ENCODE results near the gene OARD1. TPM values are rescaled to one million over a fixed set of nuclear protein-coding genes. Genes with fewer than 3 reads are reported as not detected.

OARD1 gene
- 4.3 and 5.2 TPM in 2 replicates for total RNA-seq

DNA sequence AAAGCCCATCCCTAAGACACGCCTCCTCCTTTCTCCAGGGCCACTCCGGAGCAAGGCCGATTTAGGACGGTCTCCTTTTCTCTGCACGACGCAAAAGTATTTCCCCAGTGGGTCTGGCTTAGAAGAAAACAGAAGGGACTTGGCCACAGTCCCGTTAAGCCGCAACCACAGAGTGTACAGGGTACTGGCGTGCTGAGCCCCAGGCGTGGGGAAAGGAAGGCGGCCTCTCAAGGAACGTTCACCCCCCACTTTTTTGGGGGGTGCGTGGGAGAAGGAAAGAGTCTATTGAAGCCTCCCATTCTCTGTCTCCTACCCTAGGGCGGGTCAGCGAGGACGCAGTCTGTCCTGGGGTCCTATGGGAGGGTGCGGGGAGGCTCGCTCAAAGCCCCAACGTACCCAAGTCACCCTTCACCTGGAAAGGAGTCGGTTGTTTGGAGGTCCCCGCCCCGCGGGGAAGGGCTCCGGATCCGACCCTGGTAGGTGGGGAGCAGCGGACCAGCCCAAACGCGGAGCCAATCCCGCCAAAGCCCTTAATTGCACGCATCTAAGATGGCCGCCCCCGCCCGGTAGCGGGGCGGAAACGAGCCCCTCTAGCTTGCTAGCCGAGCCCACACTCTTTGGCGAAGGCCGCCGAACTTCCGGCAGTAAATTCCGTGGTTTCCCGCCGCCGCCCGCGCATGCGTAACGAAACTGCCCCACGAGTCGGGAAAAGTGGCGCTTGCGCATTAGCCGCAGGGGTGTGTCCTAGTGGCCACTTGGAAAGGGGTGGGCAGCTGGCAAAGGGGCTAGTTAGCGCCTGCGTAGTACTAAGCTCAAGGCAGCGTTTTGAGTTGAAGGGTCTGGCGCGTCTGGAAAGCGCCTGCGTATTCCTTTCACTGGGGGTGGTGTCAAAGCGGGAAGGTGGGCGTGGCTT, at the start of gene OARD1:
Gene OARD1 (minus strand): TSS at position 434 of the 913 bp plus-strand sequence. CDS start 722 bp downstream, outside the sequence.

GRCh38 chr6:41072836-41073202, 663 bp upstream of the OARD1 start, which contains the start of gene NFYA:
Gene NFYA, plus strand, starts transcription at chr6:41072974. Its CDS starts 6,116 bp downstream, at chr6:41079090.

GRCh38 chr6:41053041-41053440, 19.1 kb downstream of the OARD1 start, which contains the start of gene APOBEC2:
Gene APOBEC2, plus strand, starts transcription at chr6:41053202. Its CDS starts 146 bp downstream, at chr6:41053348.

GRCh38 chr6:41042226-41043055, 29.7 kb downstream of the OARD1 start, which contains the start of gene TSPO2:
Gene TSPO2, plus strand, starts transcription at chr6:41042467. Its CDS starts 519 bp downstream, at chr6:41042986.

GRCh38 chr6:41039060-41039998, 32.8 kb downstream of the OARD1 start, which contains the start of gene UNC5CL:
Gene UNC5CL, minus strand, starts transcription at chr6:41039221. Its CDS starts 4,147 bp downstream, at chr6:41035074.

Other genes starting within 250 kb of the OARD1 start
- gene UNC5CL, start 33.1 kb downstream of the OARD1 start, total RNA-seq: not detected in 2 replicates
- gene TSPO2, start 29.9 kb downstream of the OARD1 start, total RNA-seq: not detected in 2 replicates
- not detected in 2 replicates for gene APOBEC2, start 19.2 kb downstream of the OARD1 start, total RNA-seq
- 8.5 and 9.8 TPM in 2 replicates for gene NFYA, start 618 bp upstream of the OARD1 start, total RNA-seq
- gene TREML1, start 82.0 kb upstream of the OARD1 start, total RNA-seq: not detected in 2 replicates
- gene TREM2, start 90.8 kb upstream of the OARD1 start, total RNA-seq: not detected in 2 replicates
- not detected in 2 replicates for gene TREML2, start 128.8 kb upstream of the OARD1 start, total RNA-seq
- not detected in 2 replicates for gene TREML4, start 156.0 kb upstream of the OARD1 start, total RNA-seq
- gene TREM1, start 214.3 kb upstream of the OARD1 start, total RNA-seq: not detected in 2 replicates